GM15510 (cell line): ENCODE results near the gene TBC1D16.

Experiments used
- POLR2A ChIP-seq: IDR thresholded peaks from 3 replicates; pipeline ENCODE4 v1.6.1; 2011; ENCODE audit warnings: borderline replicate concordance; ENCODE audit not compliant: insufficient read length; ENCODE audit errors: extremely low read depth

Gene TBC1D16, protein sequence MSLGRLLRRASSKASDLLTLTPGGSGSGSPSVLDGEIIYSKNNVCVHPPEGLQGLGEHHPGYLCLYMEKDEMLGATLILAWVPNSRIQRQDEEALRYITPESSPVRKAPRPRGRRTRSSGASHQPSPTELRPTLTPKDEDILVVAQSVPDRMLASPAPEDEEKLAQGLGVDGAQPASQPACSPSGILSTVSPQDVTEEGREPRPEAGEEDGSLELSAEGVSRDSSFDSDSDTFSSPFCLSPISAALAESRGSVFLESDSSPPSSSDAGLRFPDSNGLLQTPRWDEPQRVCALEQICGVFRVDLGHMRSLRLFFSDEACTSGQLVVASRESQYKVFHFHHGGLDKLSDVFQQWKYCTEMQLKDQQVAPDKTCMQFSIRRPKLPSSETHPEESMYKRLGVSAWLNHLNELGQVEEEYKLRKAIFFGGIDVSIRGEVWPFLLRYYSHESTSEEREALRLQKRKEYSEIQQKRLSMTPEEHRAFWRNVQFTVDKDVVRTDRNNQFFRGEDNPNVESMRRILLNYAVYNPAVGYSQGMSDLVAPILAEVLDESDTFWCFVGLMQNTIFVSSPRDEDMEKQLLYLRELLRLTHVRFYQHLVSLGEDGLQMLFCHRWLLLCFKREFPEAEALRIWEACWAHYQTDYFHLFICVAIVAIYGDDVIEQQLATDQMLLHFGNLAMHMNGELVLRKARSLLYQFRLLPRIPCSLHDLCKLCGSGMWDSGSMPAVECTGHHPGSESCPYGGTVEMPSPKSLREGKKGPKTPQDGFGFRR

DNA sequence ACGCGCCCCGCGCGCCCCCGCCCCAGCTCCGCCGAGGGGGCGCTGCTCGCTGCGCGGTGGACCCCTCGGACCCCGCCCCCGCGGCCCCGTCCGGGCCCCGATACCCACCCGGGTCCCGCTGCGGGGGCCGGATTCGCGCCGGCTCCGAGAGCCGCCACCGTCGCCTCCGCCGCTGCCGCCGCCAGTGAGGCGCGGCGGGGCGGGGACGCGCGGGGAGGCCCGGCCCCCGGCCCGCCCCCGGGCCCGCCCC is at the start of gene TBC1D16:
TSS of gene TBC1D16 (minus strand) at position 186 of the 250 bp plus-strand sequence. CDS start 22,325 bp downstream, outside the sequence.
- TF ChIP-seq POLR2A = no peak

DNA sequence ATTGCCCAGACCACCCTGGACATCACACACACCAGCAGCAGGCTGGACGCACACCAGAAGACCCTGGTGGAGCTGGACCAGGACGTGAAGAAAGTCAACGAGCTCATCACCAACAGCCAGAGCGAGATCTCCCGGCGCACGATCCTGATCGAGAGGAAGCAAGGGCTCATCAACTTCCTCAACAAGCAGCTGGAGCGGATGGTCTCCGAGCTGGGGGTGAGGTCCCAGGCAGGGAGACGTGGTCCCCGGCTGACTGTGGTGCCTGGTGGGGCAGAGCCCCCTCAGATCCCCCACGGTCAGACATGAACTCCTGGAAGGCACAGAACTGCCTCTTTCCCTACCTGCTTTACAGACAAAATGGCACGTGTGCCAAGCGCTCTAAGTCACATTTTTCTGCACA is 49.1 kb upstream of the TBC1D16 start:
- TF ChIP-seq POLR2A = no peak

DNA sequence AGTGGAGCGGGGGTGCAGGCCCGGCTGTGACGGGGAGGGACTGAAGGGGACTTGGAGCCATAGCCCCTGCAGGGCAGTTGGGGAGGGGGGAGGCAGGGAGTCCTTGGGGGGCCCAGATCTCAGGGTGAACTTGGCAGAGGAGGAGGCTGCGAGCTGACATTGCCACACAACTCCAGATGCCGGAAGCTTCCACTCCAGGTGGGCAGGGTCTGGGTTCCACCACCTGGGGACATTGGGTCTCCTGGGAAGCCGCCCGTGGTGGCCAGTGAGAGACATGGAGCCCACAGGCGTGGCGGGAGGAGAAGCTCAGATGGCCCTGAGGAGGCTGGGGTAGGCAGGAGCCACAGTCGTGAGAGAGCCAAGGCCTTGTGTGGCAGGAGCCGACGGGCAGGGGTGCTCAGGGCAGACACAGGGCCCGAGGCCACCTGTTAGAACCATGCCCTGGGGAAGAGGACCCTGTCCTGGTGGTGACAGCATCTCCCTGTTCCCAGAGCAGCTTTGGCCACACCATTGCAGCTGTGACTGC is 47.5 kb upstream of the TBC1D16 start:
- TF ChIP-seq POLR2A = no peak

- no peak for TF ChIP-seq POLR2A
Measured at GRCh38 chr17:80082403-80083135, 46.9 kb upstream of the TBC1D16 start.

DNA sequence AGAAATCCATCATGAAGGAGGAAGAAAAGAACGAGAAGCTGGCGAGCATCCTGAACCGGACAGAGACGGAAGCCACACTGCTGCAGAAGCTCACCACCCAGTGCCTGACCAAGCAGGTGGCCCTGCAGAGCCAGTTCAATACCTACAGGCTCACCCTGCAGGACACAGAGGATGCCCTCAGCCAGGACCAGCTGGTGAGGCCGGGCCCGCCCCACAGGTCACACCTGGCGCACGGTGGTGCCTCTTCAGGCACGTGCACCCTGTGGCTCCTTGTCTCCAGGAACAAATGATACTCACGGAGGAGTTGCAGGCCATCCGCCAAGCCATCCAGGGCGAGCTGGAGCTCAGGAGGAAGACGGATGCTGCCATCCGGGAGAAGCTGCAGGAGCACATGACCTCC is 45.9 kb upstream of the TBC1D16 start:
- no peak for TF ChIP-seq POLR2A

DNA sequence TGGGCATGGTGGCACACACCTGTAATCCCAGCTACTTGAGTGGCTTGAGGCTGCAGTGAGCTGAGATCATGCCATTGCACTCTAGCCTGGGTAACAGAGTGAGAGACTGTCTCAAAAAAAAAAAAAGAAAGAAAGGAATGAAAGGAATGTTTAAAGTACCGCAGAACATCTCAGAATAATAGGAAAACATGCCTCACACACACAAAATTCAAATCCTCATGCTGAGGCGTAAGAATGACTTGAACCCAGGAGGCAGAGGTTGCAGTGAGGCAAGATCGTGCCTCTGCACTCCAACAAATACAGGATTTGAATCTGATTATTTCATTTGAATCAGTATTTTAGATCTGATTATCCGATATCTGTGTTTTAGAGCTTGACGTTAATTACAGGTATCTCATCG is 44.4 kb upstream of the TBC1D16 start:
- no peak for TF ChIP-seq POLR2A

GRCh38 chr17:80072410-80072809 is 36.7 kb upstream of the TBC1D16 start:
- no peak for TF ChIP-seq POLR2A

DNA sequence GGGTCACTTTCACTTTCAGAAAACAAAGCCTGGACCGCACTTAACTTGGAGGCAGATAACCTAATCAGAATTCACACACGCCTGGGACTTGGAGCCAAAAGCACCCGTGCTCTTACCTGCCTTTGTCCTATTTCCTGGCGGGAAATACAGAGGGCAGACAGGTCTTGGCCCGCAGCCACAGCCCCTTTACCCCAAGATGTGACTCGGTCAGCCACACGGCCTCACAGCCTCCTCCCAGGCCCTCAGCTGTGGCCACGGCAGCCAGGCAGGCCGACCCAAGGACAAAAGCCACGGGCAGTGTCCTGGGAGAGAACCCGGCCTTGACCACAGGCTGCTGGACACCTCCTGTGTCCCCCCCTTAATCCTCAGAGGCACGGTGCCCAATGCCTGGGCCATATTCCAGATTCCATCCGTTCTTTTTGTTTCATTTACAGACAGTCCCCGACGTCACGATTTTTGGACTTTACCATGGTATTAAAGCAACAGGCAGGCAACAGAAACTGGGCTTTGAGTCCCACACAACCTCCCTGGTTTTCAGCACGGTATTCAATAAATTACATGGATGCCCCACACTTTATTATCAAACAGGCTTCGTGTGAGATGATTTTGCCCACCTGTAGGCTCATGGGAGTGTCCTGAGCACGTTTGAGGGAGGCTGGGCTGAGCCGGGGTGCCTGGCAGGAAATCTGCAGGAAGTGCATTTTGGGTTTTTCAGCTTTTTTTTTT is 35.6 kb upstream of the TBC1D16 start:
- TF ChIP-seq POLR2A = no peak

DNA sequence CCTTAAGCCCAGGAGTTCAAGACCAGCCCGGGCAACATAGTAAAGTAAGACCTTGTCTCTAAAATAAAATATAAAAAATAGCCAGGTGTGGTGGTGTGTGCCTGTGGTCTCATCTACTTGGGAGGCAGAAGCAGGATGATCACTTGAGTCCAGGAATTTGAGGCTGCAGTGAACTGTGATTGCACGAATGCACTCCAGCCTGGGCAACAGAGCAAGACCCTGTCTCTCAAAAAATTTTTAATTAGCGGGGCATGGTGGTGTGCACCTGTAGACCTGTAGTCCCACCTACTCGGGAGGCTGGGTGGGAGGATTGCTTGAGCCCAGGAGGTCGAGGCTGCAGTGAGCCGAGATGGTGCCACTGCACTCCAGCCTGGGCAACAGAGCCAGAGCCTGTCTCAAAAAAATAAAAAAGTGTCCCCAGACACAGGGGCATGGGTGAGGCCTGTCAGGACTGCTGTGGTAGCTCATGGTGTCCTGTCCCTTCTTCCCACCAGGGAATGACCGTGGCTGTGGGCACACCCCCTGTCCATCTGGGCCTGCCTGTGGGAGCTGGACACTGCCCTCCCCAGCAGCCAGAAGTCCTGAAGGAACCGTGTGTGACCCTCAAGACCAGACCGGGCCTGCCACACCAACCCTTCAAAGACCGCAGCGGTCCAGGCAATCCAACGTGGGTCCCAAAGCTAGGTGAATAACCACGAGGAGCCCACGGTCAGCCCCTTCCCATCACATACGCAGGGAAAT is 34.9 kb upstream of the TBC1D16 start:
- TF ChIP-seq POLR2A = no peak

GRCh38 chr17:80068301-80069222 is 32.9 kb upstream of the TBC1D16 start:
- no peak for TF ChIP-seq POLR2A

- no peak for TF ChIP-seq POLR2A
Measured at GRCh38 chr17:80067393-80067986, 31.8 kb upstream of the TBC1D16 start.

DNA sequence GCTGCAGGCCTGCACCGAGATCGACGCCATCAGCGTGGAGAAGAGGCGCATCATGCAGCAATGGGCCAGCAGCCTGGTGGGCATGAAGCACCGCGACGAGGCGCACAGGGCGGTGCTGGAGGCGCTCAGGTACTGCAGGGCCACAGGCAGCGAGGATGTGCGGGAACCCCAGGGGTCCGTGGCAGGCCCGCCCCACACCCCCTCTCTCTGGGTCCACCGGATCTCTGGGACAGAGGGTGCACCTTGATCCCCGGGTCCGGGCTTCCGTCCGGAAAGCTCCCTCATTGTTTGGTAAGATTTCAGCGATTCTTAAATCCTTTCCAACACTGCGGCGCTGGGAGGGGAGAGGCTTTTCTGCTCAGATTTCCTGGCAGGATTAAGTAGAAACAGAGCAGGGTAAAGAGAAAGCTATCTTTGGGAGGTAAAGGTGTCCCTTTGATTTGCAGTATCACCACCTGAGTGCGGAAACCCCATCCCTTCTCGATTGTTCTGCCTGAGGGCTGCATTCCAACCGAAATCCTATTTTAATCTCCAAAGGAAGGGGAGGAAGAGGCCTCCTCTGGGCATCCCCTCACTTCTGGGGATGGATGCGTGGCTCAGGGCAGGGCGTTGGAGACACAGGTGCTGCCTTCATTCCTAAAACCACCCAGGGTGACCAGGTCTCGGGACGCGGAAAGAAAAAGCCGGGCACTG is 30.0 kb upstream of the TBC1D16 start:
- TF ChIP-seq POLR2A = no peak
